ENCODE results near the gene DEGS2.

Gene DEGS2

DNA sequence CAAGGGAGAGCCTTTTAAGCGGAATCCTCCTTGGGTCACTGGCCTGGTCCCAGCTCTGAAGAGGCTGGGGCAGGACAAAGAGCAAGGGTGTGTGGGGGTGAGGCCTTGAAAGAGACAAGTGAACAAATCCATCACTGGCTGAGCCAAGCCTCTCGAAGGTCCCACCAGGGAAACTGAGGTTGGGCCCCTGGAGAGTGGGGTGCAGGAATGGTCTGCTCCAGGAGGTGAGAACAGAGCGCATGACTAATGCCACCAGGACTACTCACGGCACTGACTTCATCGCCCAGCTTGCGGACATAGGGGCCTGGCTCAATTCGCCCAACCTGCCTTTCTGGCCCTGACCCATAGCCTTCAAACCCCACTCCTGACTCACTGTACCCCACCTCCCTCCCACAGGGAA lies 19.2 kb upstream of the DEGS2 start:
- TF ChIP-seq SPI1 (IDR thresholded peaks at IDR 0.05; ENCODE audit: low read depth, low read length) (no peak), PAX5 (IDR thresholded peaks at IDR 0.05; ENCODE audit: insufficient read depth, low read length, severe bottlenecking) (no peak), POU2F2 (IDR thresholded peaks at IDR 0.05; ENCODE audit: low read depth, low read length) (no peak), POLR2AphosphoS5 (IDR thresholded peaks at IDR 0.05; ENCODE audit: low read depth, low read length) (no peak)
- DNase-seq (ENCODE audit: insufficient read length, low spot score) (no peak), FAIRE-seq (no peak)

DNA sequence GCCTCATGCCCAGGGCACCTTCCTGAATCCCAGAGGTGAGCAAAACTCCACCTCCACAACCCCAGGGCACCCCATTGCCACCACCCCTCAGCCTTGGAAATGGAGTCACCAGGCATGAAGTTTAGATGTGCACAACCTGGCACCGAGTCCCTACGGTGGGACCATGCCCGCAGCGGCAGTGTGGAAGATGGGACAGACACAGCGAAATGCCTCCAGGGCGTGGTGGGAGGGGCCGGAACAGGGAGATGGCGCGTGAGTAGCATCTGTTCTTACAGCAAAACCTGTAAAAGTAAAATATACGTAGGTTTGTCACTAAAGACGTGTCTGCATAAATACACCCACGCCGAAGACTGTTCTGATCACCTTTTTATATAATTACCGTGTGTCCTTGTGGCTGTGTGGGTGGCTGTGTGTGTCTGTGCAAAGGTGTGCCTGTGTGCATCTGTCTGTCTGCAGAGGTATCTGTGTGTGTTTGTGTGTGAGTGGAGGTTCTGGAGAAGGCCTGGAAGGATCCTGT lies 17.4 kb upstream of the DEGS2 start:
- no peak for TF ChIP-seq PAX5 (IDR thresholded peaks at IDR 0.05; ENCODE audit: insufficient read depth, low read length, severe bottlenecking)
- no peak for TF ChIP-seq POU2F2 (IDR thresholded peaks at IDR 0.05; ENCODE audit: low read depth, low read length)
- TF ChIP-seq SPI1 (IDR thresholded peaks at IDR 0.05; ENCODE audit: low read depth, low read length): no peak
- TF ChIP-seq POLR2A (IDR thresholded peaks at IDR 0.05; ENCODE audit: low read depth, low read length): no peak
- TF ChIP-seq POLR2AphosphoS5 (IDR thresholded peaks at IDR 0.05; ENCODE audit: low read depth, low read length): no peak
- no peak for TF ChIP-seq TAF1 (IDR thresholded peaks at IDR 0.05; ENCODE audit: low read depth, low read length)
- DNase-seq (ENCODE audit: insufficient read length, low spot score) (no peak), FAIRE-seq (no peak)

DNA sequence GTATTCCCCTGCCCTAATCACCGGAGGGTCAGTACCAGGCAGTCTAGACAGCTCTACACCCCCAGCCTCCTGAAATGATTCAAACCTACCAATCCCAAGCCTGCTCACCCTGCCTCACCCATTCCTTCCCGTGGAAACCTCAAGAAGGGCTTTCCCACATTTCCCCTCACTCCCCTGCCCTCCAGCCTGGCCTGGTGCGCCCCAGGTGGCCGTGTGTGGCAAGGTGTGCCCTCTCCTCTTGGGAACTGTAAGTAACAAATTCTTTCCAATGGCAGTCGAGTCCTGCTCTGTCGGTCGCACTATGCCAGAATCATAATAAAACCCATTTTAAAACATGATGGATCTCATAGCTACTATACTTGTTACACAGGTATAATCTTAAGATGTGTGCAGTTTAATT lies 13.9 kb upstream of the DEGS2 start:
- TF ChIP-seq POLR2A (IDR thresholded peaks at IDR 0.05; ENCODE audit: low read depth, low read length) (no peak), SPI1 (IDR thresholded peaks at IDR 0.05; ENCODE audit: low read depth, low read length) (no peak), POU2F2 (IDR thresholded peaks at IDR 0.05; ENCODE audit: low read depth, low read length) (no peak), PAX5 (IDR thresholded peaks at IDR 0.05; ENCODE audit: insufficient read depth, low read length, severe bottlenecking) (no peak), TAF1 (IDR thresholded peaks at IDR 0.05; ENCODE audit: low read depth, low read length) (no peak)
- DNase-seq (ENCODE audit: insufficient read length, low spot score): no peak

DNA sequence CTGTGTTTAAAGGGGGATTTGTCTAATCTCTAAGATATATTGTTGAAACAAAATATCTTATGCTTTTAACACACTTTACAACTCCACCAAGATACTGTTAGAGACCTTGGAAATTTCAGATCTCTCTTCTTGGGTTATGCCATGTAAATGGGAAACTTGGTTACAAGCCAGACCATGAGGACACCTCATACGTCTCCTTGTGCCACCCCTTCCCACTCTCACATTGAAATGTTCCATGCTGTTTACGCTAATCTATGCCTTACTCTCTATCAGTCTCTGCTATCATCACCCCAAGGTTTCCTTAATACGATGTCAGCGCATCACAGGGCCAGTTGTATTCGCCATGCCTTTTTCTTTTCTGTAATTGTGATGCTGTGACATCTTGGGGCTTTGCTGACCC lies 13.4 kb upstream of the DEGS2 start:
- no peak for TF ChIP-seq POLR2AphosphoS5 (IDR thresholded peaks at IDR 0.05; ENCODE audit: low read depth, low read length)
- FAIRE-seq (no peak), DNase-seq (ENCODE audit: insufficient read length, low spot score) (no peak)

More for the DNA sequence above, 13.9 kb upstream of the DEGS2 start:
- FAIRE-seq: no peak

DNA sequence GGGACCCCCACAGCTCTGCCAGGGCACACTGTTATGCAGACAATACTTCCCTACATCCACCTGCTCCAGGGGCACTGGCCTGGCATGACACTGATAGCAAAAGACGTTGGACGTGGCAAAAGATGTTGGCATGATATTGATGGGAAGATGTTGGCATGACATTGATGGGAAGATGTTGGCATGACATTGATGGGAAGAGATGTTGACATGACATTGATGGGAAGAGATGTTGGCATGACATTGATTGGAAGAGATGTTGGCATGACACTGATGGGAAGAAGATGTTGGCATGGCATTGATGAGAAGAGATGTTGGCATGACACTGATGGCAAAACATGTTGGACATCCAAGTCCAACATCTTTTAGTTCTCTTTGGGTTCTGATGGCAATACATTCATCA lies 11.4 kb upstream of the DEGS2 start:
- DNase-seq (ENCODE audit: insufficient read length, low spot score) (no peak), FAIRE-seq (peak; percentile 40)
- TF ChIP-seq TAF1 (IDR thresholded peaks at IDR 0.05; ENCODE audit: low read depth, low read length): no peak
- no peak for TF ChIP-seq POU2F2 (IDR thresholded peaks at IDR 0.05; ENCODE audit: low read depth, low read length)
- TF ChIP-seq SPI1 (IDR thresholded peaks at IDR 0.05; ENCODE audit: low read depth, low read length): no peak
- no peak for TF ChIP-seq POLR2A (IDR thresholded peaks at IDR 0.05; ENCODE audit: low read depth, low read length)
- TF ChIP-seq PAX5 (IDR thresholded peaks at IDR 0.05; ENCODE audit: insufficient read depth, low read length, severe bottlenecking): no peak

DNA sequence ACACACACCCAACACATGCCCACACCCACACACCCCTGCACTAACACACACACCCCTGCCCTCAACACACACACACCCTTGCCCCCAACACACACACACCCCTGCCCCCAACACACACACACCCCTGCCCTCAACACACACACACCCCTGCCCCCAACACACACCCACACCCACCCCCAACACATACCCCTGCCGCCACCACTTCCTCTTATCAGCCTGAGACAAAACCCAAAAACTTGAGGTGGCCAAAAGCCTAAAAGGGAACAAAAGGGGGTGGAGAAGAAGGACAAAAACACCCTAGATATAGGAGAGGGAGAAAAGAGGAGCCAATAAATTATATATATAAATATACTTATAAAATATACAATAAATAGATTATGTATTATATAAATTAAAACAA lies 9.1 kb upstream of the DEGS2 start:
- no peak for DNase-seq (ENCODE audit: insufficient read length, low spot score)
- TF ChIP-seq TAF1 (IDR thresholded peaks at IDR 0.05; ENCODE audit: low read depth, low read length) (no peak), SPI1 (IDR thresholded peaks at IDR 0.05; ENCODE audit: low read depth, low read length) (0 out of 2 replicates have a peak, but pooled peaks have one; percentile 36), POLR2A (IDR thresholded peaks at IDR 0.05; ENCODE audit: low read depth, low read length) (no peak), PAX5 (IDR thresholded peaks at IDR 0.05; ENCODE audit: insufficient read depth, low read length, severe bottlenecking) (no peak), POU2F2 (IDR thresholded peaks at IDR 0.05; ENCODE audit: low read depth, low read length) (no peak)
- no peak for FAIRE-seq

DNA sequence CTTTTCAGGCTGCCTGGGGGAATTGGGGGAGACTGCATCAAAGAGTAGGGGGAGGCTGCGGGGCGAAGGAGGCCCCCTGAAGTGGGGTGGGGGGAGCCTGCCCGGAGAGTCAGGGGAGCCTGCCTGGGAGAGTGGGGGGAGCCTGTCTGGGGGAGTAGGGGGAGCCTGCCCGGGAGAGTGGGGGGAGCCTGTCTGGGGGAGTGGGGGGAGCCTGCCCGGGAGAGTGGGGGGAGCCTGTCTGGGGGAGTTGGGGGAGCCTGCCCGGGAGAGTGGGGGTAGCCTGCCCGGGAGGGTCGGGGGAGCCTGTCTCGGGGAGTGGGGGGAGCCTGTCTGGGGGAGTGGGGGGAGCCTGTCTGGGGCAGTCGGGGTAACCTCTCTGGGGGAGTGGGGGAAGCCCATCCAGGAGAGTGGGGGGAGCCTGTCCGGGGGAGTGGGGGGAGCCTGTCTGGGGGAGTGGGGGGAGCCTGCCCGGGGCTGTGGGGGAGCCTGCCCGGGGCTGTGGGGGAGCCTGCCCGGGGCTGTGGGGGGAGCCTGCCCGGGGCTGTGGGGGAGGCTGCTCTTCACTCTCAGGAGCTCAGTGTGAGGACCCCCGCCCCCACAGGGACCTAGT lies 6.5 kb upstream of the DEGS2 start:
- FAIRE-seq: no peak
- TF ChIP-seq POLR2AphosphoS5 (IDR thresholded peaks at IDR 0.05; ENCODE audit: low read depth, low read length) (no peak), SPI1 (IDR thresholded peaks at IDR 0.05; ENCODE audit: low read depth, low read length) (no peak), TAF1 (IDR thresholded peaks at IDR 0.05; ENCODE audit: low read depth, low read length) (no peak), PAX5 (IDR thresholded peaks at IDR 0.05; ENCODE audit: insufficient read depth, low read length, severe bottlenecking) (no peak), POLR2A (IDR thresholded peaks at IDR 0.05; ENCODE audit: low read depth, low read length) (no peak), POU2F2 (IDR thresholded peaks at IDR 0.05; ENCODE audit: low read depth, low read length) (no peak)
- no peak for DNase-seq (ENCODE audit: insufficient read length, low spot score)

DNA sequence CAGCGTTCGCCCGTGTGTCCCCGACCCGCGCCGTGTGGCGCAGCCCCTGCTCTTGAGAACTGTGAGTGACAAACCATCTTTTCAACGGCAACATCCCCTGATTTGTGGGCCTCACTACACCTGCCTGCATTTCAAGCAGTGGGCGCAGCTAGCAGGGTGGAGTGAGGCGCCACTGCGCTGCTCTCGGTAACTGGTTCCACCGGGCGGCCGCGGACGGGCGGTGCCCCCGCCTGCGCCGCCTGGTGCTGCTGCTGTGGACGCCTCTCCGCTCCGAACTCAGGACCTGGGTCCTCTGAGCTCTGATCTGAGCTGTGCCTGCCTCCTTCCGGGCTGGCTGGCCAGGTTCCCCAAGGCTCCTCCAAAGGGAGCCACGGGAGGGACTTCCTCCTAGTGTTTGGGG lies 5.9 kb upstream of the DEGS2 start:
- FAIRE-seq (no peak), DNase-seq (ENCODE audit: insufficient read length, low spot score) (no peak)
- TF ChIP-seq POLR2A (IDR thresholded peaks at IDR 0.05; ENCODE audit: low read depth, low read length) (no peak), POU2F2 (IDR thresholded peaks at IDR 0.05; ENCODE audit: low read depth, low read length) (no peak), TAF1 (IDR thresholded peaks at IDR 0.05; ENCODE audit: low read depth, low read length) (no peak), PAX5 (IDR thresholded peaks at IDR 0.05; ENCODE audit: insufficient read depth, low read length, severe bottlenecking) (no peak)

DNA sequence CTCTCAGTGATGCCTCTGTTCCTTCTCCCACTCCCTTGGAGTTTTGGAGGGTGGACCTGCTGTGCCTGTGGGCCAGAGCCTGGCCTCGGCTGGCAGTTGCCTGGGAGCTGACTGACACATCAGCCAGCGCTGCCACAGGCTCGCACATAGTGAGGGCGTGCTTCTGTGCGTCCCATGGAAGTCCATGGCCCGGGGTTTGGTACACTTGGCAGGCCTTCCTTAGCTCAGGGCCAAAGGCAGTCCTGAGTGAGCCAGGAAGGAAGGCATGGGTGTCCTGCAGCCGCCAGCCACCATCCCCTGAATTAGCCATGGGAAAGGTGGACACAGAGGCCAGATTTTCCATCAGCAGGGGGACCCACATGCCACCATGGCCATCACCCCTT lies 1.1 kb upstream of the DEGS2 start:
- TF ChIP-seq POLR2A (IDR thresholded peaks at IDR 0.05; ENCODE audit: low read depth, low read length) (no peak), PAX5 (IDR thresholded peaks at IDR 0.05; ENCODE audit: insufficient read depth, low read length, severe bottlenecking) (no peak), SPI1 (IDR thresholded peaks at IDR 0.05; ENCODE audit: low read depth, low read length) (no peak), TAF1 (IDR thresholded peaks at IDR 0.05; ENCODE audit: low read depth, low read length) (no peak), POLR2AphosphoS5 (IDR thresholded peaks at IDR 0.05; ENCODE audit: low read depth, low read length) (no peak), POU2F2 (IDR thresholded peaks at IDR 0.05; ENCODE audit: low read depth, low read length) (no peak)
- FAIRE-seq (no peak), DNase-seq (ENCODE audit: insufficient read length, low spot score) (no peak)

DNA sequence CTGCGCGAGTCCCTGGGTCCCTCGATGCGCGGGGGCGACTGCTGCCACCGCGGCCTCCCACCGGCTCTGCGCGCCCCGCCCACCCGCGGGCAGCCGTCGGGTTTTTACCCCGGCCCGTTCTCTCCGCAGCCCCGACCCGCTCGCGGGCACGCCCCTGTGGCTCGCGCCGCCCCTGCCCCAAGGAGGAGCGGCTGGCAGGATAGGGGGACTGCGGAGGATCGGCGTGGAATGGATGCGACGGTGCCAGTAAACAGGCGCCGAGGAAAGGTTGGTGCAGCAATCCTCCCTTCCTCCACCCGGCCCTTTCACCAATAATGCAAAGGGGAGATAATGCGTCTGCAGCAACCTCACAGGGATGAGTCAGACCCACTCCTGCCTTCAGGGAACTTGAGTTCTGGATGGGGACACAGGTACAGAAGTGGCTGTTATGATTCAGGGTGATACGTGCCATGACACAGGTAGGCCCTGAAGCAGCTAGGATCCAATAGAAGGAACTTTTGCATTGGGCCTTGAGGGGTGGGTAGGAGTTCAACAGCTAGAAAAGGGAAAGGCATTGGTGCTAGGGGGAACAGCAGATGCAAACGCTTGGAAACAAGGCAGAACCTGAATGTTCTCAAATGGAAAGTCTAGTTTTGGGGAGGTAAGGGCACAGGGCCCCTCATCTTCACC lies 554 bp upstream of the DEGS2 start:
- no peak for TF ChIP-seq SPI1 (IDR thresholded peaks at IDR 0.05; ENCODE audit: low read depth, low read length)
- no peak for TF ChIP-seq POLR2AphosphoS5 (IDR thresholded peaks at IDR 0.05; ENCODE audit: low read depth, low read length)
- no peak for TF ChIP-seq PAX5 (IDR thresholded peaks at IDR 0.05; ENCODE audit: insufficient read depth, low read length, severe bottlenecking)
- no peak for TF ChIP-seq TAF1 (IDR thresholded peaks at IDR 0.05; ENCODE audit: low read depth, low read length)
- TF ChIP-seq POU2F2 (IDR thresholded peaks at IDR 0.05; ENCODE audit: low read depth, low read length): no peak
- TF ChIP-seq POLR2A (IDR thresholded peaks at IDR 0.05; ENCODE audit: low read depth, low read length): no peak
- FAIRE-seq (peak; percentile 9), DNase-seq (ENCODE audit: insufficient read length, low spot score) (no peak)
